Brain microvascular endothelial cell (primary cell): ENCODE data around the gene CDC42BPA.

Experiments
- DNase-seq: peaks from one replicate; pipeline ENCODE4 v3.0.0-alpha.2; 2020
- H3K27ac ChIP-seq: fragments of 250-450 bp; sonication (Bioruptor Pico); 2 replicates; pipeline ENCODE4 v1.5.1; 2020; ENCODE audit warnings: mild to moderate bottlenecking, moderate library complexity
- H3K27me3 ChIP-seq: fragments of 250-450 bp; sonication (Bioruptor Pico); replicated peaks from 2 replicates; pipeline ENCODE4 v1.5.1; 2020; ENCODE audit warnings: mild to moderate bottlenecking
- H3K36me3 ChIP-seq: fragments of 250-450 bp; sonication (Bioruptor Pico); replicated peaks from 2 replicates; pipeline ENCODE4 v1.5.1; 2020; ENCODE audit warnings: mild to moderate bottlenecking
- H3K4me3 ChIP-seq: 2 replicates; pipeline ENCODE4 v1.5.1; 2011; ENCODE audit warnings: low read depth, mild to moderate bottlenecking, control low read depth, low read length, moderate library complexity
- CTCF ChIP-seq: IDR thresholded peaks from 2 replicates; pipeline ENCODE4 v1.5.1; 2011; ENCODE audit warnings: low read depth, mild to moderate bottlenecking, moderate library complexity, low read length, control low read depth, inconsistent platforms; ENCODE audit errors: missing control alignments
- in situ Hi-C: cut with HindIII; loops from 2 replicates; pipeline ENCODE4 v1.10.0; 2017; ENCODE audit warnings: low sequenced_read_pairs, low pct_ligation_motif_present

The CDC42BPA gene

GRCh38 chr1:227306689-227307088 lies 11.6 kb downstream of the CDC42BPA start:
- Histone ChIP-seq H3K27me3 (no peaks in the 10 kb centered on the region), H3K4me3 (no peak overlapping the region), H3K27ac (no peak overlapping the region), H3K36me3 (no peaks in the 10 kb centered on the region)
- in situ Hi-C loops, result no loop called here
- no peak for TF ChIP-seq CTCF
- no peak for DNase-seq

- Histone ChIP-seq H3K27me3 (no peaks in the 10 kb centered on the region), H3K36me3 (no peaks in the 10 kb centered on the region), H3K27ac (no peak overlapping the region), H3K4me3 (no peak overlapping the region)
- DNase-seq, result no peak
- TF ChIP-seq CTCF, result no peak
- in situ Hi-C loops, result no loop called here
Measured at GRCh38 chr1:227305894-227306626, 12.2 kb downstream of the CDC42BPA start.

GRCh38 chr1:227304665-227305064 lies 13.6 kb downstream of the CDC42BPA start:
- in situ Hi-C loops, result no loop called here
- no peak overlapping the region for H3K4me3 ChIP-seq
- DNase-seq, result no peak

GRCh38 chr1:227303662-227304061 lies 14.6 kb downstream of the CDC42BPA start:
- in situ Hi-C loops, result no loop called here
- H3K36me3 ChIP-seq, result no peaks in the 10 kb centered on the region
- H3K27ac ChIP-seq, result no peak overlapping the region
- no peak for DNase-seq
- no peak for TF ChIP-seq CTCF
- no peak overlapping the region for H3K4me3 ChIP-seq
- H3K27me3 ChIP-seq, result no peaks in the 10 kb centered on the region

More at GRCh38 chr1:227304665-227305064, 13.6 kb downstream of the CDC42BPA start:
- no peaks in the 10 kb centered on the region for H3K36me3 ChIP-seq
- no peaks in the 10 kb centered on the region for H3K27me3 ChIP-seq
- TF ChIP-seq CTCF, result no peak
- no peak overlapping the region for H3K27ac ChIP-seq

- H3K36me3 ChIP-seq, result no peaks in the 10 kb centered on the region
- H3K27ac ChIP-seq, result no peak overlapping the region
- in situ Hi-C loops, result no loop called here
- DNase-seq, result no peak
- no peaks in the 10 kb centered on the region for H3K27me3 ChIP-seq
- no peak for TF ChIP-seq CTCF
- H3K4me3 ChIP-seq, result no peak overlapping the region
Measured at GRCh38 chr1:227300682-227301081, 17.6 kb downstream of the CDC42BPA start.

- Histone ChIP-seq H3K36me3 (no peaks in the 10 kb centered on the region), H3K27ac (peak overlapping the region; percentile 39), H3K27me3 (no peaks in the 10 kb centered on the region), H3K4me3 (no peak overlapping the region)
- in situ Hi-C loops, result no loop called here
- no peak for TF ChIP-seq CTCF
- peak; percentile 7 for DNase-seq
Measured at GRCh38 chr1:227299688-227300087, 18.6 kb downstream of the CDC42BPA start.
